Measurements from ENCODE around the gene SLC9A5. TPM values are rescaled to one million over a fixed set of nuclear protein-coding genes. Genes with fewer than 3 reads are reported as not detected.

The SLC9A5 gene
- total and polyA plus RNA-seq, 9 of the 15 experiments (the other 6 are each of a cell fraction or from before 2014, with no cell fraction given) = 0.06 to 3.1 (median 1.2) TPM

- TF ChIP-seq, protein P1, sequence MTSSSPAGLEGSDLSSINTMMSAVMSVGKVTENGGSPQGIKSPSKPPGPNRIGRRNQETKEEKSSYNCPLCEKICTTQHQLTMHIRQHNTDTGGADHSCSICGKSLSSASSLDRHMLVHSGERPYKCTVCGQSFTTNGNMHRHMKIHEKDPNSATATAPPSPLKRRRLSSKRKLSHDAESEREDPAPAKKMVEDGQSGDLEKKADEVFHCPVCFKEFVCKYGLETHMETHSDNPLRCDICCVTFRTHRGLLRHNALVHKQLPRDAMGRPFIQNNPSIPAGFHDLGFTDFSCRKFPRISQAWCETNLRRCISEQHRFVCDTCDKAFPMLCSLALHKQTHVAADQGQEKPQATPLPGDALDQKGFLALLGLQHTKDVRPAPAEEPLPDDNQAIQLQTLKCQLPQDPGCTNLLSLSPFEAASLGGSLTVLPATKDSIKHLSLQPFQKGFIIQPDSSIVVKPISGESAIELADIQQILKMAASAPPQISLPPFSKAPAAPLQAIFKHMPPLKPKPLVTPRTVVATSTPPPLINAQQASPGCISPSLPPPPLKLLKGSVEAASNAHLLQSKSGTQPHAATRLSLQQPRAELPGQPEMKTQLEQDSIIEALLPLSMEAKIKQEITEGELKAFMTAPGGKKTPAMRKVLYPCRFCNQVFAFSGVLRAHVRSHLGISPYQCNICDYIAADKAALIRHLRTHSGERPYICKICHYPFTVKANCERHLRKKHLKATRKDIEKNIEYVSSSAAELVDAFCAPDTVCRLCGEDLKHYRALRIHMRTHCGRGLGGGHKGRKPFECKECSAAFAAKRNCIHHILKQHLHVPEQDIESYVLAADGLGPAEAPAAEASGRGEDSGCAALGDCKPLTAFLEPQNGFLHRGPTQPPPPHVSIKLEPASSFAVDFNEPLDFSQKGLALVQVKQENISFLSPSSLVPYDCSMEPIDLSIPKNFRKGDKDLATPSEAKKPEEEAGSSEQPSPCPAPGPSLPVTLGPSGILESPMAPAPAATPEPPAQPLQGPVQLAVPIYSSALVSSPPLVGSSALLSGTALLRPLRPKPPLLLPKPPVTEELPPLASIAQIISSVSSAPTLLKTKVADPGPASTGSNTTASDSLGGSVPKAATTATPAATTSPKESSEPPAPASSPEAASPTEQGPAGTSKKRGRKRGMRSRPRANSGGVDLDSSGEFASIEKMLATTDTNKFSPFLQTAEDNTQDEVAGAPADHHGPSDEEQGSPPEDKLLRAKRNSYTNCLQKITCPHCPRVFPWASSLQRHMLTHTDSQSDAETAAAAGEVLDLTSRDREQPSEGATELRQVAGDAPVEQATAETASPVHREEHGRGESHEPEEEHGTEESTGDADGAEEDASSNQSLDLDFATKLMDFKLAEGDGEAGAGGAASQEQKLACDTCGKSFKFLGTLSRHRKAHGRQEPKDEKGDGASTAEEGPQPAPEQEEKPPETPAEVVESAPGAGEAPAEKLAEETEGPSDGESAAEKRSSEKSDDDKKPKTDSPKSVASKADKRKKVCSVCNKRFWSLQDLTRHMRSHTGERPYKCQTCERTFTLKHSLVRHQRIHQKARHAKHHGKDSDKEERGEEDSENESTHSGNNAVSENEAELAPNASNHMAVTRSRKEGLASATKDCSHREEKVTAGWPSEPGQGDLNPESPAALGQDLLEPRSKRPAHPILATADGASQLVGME (CRISPR knock-in tag; IDR thresholded peaks at IDR 0.05) = 0 out of 2 replicates have a peak, but pooled peaks have one; percentile 28
- TF ChIP-seq EP300 (IDR thresholded peaks at IDR 0.05; ENCODE audit: low read length) = no peak
- TF ChIP-seq XRCC4 (IDR thresholded peaks at IDR 0.05; ENCODE audit: extremely low read depth, insufficient read depth, insufficient read length) = no peak
- no peak for TF ChIP-seq PHB2 (IDR thresholded peaks at IDR 0.05; ENCODE audit: low read depth)
- TF ChIP-seq CBX1 (IDR thresholded peaks at IDR 0.05; ENCODE audit: low read depth) = no peak
- TF ChIP-seq, protein P2, sequence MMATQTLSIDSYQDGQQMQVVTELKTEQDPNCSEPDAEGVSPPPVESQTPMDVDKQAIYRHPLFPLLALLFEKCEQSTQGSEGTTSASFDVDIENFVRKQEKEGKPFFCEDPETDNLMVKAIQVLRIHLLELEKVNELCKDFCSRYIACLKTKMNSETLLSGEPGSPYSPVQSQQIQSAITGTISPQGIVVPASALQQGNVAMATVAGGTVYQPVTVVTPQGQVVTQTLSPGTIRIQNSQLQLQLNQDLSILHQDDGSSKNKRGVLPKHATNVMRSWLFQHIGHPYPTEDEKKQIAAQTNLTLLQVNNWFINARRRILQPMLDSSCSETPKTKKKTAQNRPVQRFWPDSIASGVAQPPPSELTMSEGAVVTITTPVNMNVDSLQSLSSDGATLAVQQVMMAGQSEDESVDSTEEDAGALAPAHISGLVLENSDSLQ (IDR thresholded peaks at IDR 0.05) = 0 out of 2 replicates have a peak, but pooled peaks have one; percentile 15
- no peak for TF ChIP-seq FOXK1 (CRISPR knock-in tag; IDR thresholded peaks at IDR 0.05; ENCODE audit: borderline replicate concordance)
- no peak for TF ChIP-seq HIVEP1 (CRISPR knock-in tag; IDR thresholded peaks at IDR 0.05)
- TF ChIP-seq ZNF707 (CRISPR knock-in tag; conservative IDR thresholded peaks at IDR 0.05) = no peak
- TF ChIP-seq, protein P3, sequence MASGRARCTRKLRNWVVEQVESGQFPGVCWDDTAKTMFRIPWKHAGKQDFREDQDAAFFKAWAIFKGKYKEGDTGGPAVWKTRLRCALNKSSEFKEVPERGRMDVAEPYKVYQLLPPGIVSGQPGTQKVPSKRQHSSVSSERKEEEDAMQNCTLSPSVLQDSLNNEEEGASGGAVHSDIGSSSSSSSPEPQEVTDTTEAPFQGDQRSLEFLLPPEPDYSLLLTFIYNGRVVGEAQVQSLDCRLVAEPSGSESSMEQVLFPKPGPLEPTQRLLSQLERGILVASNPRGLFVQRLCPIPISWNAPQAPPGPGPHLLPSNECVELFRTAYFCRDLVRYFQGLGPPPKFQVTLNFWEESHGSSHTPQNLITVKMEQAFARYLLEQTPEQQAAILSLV (tag; IDR thresholded peaks at IDR 0.05) = no peak
Observed at GRCh38 chr16:67246756-67247191, 2.0 kb upstream of the SLC9A5 start (continued).

Data from K562 (cell line).